ENCODE measurements around the gene ATP6V0D1.

The ATP6V0D1 gene

GRCh38 chr16:67456391-67457081 is 24.4 kb downstream of the ATP6V0D1 start:
- TF ChIP-seq ZBTB7A (IDR thresholded peaks at IDR 0.05; ENCODE audit: low read depth): no peak
- TF ChIP-seq REST (IDR thresholded peaks at IDR 0.05; ENCODE audit: low read depth): no peak
- TF ChIP-seq YY1 (IDR thresholded peaks at IDR 0.05; ENCODE audit: low read depth): no peak
- no peak for TF ChIP-seq CREB1 (IDR thresholded peaks at IDR 0.05; ENCODE audit: low read depth)
- TF ChIP-seq USF1 (IDR thresholded peaks at IDR 0.05): no peak
- TF ChIP-seq TCF12 (IDR thresholded peaks at IDR 0.05; ENCODE audit: low read depth): no peak
- TF ChIP-seq RAD21 (IDR thresholded peaks at IDR 0.05; ENCODE audit: low read depth): no peak
- TF ChIP-seq MAX (IDR thresholded peaks at IDR 0.05): no peak
- TF ChIP-seq EGR1 (IDR thresholded peaks at IDR 0.05): no peak
- no peak for TF ChIP-seq TEAD4 (IDR thresholded peaks at IDR 0.05)
- no peak for TF ChIP-seq EP300 (IDR thresholded peaks at IDR 0.05; ENCODE audit: borderline replicate concordance)
- TF ChIP-seq FOXM1 (IDR thresholded peaks at IDR 0.05; ENCODE audit: borderline replicate concordance, low read depth): no peak
- no peak for TF ChIP-seq NFIC (IDR thresholded peaks at IDR 0.05)
- no peak for TF ChIP-seq TAF1 (IDR thresholded peaks at IDR 0.05; ENCODE audit: low read depth)
- no peak for TF ChIP-seq CEBPB (IDR thresholded peaks at IDR 0.05)

GRCh38 chr16:67454852-67455251 is 26.1 kb downstream of the ATP6V0D1 start:
- peak; percentile 54 for TF ChIP-seq REST (IDR thresholded peaks at IDR 0.05; ENCODE audit: low read depth)
- no peak for TF ChIP-seq EGR1 (IDR thresholded peaks at IDR 0.05)
- TF ChIP-seq FOXM1 (IDR thresholded peaks at IDR 0.05; ENCODE audit: borderline replicate concordance, low read depth): no peak

DNA sequence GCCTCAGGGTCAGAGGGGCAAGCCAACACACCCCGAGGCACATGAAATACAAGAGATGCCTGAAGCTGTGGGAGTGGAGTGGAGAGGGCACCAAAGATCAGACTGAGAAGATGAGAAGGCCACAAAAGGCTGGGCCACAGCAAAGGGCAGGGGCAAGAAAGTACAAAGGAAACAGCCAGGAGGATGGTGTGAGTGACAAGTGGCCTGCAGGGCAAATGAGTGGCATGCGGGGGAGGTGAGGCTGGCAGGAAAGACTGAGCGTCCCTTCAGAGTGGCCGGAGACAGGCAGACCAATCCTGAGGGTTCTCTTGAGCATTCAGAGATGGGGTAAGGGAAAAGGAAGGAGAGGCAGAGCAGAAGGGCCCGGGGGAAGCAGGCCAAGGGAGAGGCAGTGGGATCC is 26.9 kb downstream of the ATP6V0D1 start:
- TF ChIP-seq RAD21 (IDR thresholded peaks at IDR 0.05; ENCODE audit: low read depth) (no peak), MAX (IDR thresholded peaks at IDR 0.05) (no peak), ZBTB7A (IDR thresholded peaks at IDR 0.05; ENCODE audit: low read depth) (no peak), YY1 (IDR thresholded peaks at IDR 0.05; ENCODE audit: low read depth) (no peak), CREB1 (IDR thresholded peaks at IDR 0.05; ENCODE audit: low read depth) (no peak), TAF1 (IDR thresholded peaks at IDR 0.05; ENCODE audit: low read depth) (no peak), TEAD4 (IDR thresholded peaks at IDR 0.05) (no peak), TCF12 (IDR thresholded peaks at IDR 0.05; ENCODE audit: low read depth) (no peak), USF1 (IDR thresholded peaks at IDR 0.05) (no peak), FOXM1 (IDR thresholded peaks at IDR 0.05; ENCODE audit: borderline replicate concordance, low read depth) (no peak), REST (IDR thresholded peaks at IDR 0.05; ENCODE audit: low read depth) (no peak), EGR1 (IDR thresholded peaks at IDR 0.05) (no peak), EP300 (IDR thresholded peaks at IDR 0.05; ENCODE audit: borderline replicate concordance) (no peak), NFIC (IDR thresholded peaks at IDR 0.05) (no peak)

GRCh38 chr16:67451704-67452435 is 29.1 kb downstream of the ATP6V0D1 start:
- no peak for TF ChIP-seq YY1 (IDR thresholded peaks at IDR 0.05; ENCODE audit: low read depth)
- no peak for TF ChIP-seq EP300 (IDR thresholded peaks at IDR 0.05; ENCODE audit: borderline replicate concordance)
- no peak for TF ChIP-seq NFIC (IDR thresholded peaks at IDR 0.05)
- no peak for TF ChIP-seq RAD21 (IDR thresholded peaks at IDR 0.05; ENCODE audit: low read depth)
- no peak for TF ChIP-seq TAF1 (IDR thresholded peaks at IDR 0.05; ENCODE audit: low read depth)
- TF ChIP-seq MAX (IDR thresholded peaks at IDR 0.05): no peak
